ENCODE data around the gene CEP85L.

The CEP85L gene

DNA sequence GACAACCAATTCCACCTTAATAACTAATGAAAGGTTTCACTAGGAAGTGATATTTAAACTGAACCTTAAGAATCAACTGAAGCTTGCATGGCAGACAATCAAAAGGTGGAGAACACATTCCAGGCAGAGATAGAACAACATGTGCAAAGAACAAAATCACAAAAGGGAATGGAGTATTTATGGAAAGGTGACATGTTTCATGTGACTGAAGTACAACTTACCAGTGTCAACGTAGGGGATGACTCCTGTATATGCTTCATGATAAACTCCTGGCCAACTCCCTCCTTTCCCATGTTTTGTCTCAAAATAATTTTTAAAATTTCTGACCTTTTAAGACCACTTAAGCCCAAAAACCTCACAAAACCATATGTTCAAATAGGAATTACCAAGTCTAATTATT lies 96.7 kb downstream of the CEP85L start:
- Histone ChIP-seq H3K9ac (no peak overlapping the region), H3K4me1 (ENCODE audit: low read depth, poor library complexity, severe bottlenecking) (no peaks in the 10 kb centered on the region), H3K27me3 (ENCODE audit: insufficient read depth, low read depth) (no peaks in the 10 kb centered on the region), H3K79me2 (ENCODE audit: insufficient read depth, low read depth) (no peaks in the 10 kb centered on the region), H3K4me3 (IDR thresholded peaks at IDR 0.05; ENCODE audit: insufficient read depth, low read depth, low read length) (no peak overlapping the region), H3K36me3 (ENCODE audit: insufficient read depth) (no peaks in the 10 kb centered on the region), H3K4me2 (no peak overlapping the region), H3K27ac (no peak overlapping the region), H2AFZ (ENCODE audit: low read depth) (no peak overlapping the region), H4K20me1 (ENCODE audit: insufficient read depth) (no peaks in the 10 kb centered on the region)
- TF ChIP-seq, protein P1, sequence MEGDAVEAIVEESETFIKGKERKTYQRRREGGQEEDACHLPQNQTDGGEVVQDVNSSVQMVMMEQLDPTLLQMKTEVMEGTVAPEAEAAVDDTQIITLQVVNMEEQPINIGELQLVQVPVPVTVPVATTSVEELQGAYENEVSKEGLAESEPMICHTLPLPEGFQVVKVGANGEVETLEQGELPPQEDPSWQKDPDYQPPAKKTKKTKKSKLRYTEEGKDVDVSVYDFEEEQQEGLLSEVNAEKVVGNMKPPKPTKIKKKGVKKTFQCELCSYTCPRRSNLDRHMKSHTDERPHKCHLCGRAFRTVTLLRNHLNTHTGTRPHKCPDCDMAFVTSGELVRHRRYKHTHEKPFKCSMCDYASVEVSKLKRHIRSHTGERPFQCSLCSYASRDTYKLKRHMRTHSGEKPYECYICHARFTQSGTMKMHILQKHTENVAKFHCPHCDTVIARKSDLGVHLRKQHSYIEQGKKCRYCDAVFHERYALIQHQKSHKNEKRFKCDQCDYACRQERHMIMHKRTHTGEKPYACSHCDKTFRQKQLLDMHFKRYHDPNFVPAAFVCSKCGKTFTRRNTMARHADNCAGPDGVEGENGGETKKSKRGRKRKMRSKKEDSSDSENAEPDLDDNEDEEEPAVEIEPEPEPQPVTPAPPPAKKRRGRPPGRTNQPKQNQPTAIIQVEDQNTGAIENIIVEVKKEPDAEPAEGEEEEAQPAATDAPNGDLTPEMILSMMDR (conservative IDR thresholded peaks at IDR 0.05; ENCODE audit: low read depth, low read length) = no peak

DNA sequence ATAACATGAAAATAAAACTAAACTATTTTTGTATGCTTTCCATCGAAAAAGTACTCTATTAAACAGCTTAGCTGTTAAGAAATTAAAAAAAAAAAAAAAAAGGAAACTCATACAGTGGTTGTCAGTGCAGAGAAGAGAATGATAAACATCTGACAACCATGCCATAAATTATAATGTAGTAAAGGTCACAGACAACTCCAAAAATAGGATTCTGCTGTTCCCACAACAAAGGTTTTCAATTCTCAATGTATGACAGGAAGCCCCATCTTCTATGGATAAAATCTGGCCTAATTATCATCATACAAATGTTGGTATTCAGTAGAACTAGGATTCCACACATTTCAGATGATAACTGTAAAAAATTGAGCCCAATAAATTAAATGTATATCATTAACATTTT lies 98.3 kb downstream of the CEP85L start:
- no peak overlapping the region for H3K27ac ChIP-seq
- TF ChIP-seq, protein P1 (conservative IDR thresholded peaks at IDR 0.05; ENCODE audit: low read depth, low read length) = no peak
- no peak overlapping the region for H3K4me2 ChIP-seq
- H3K36me3 ChIP-seq (ENCODE audit: insufficient read depth) = no peaks in the 10 kb centered on the region
- H3K4me3 ChIP-seq (IDR thresholded peaks at IDR 0.05; ENCODE audit: insufficient read depth, low read depth, low read length) = no peak overlapping the region
- no peak overlapping the region for H3K9ac ChIP-seq
- H3K79me2 ChIP-seq (ENCODE audit: insufficient read depth, low read depth) = no peaks in the 10 kb centered on the region
- H3K4me1 ChIP-seq (ENCODE audit: low read depth, poor library complexity, severe bottlenecking) = no peaks in the 10 kb centered on the region
- H3K27me3 ChIP-seq (ENCODE audit: insufficient read depth, low read depth) = no peaks in the 10 kb centered on the region
- no peak overlapping the region for H2AFZ ChIP-seq (ENCODE audit: low read depth)
- H4K20me1 ChIP-seq (ENCODE audit: insufficient read depth) = no peaks in the 10 kb centered on the region

DNA sequence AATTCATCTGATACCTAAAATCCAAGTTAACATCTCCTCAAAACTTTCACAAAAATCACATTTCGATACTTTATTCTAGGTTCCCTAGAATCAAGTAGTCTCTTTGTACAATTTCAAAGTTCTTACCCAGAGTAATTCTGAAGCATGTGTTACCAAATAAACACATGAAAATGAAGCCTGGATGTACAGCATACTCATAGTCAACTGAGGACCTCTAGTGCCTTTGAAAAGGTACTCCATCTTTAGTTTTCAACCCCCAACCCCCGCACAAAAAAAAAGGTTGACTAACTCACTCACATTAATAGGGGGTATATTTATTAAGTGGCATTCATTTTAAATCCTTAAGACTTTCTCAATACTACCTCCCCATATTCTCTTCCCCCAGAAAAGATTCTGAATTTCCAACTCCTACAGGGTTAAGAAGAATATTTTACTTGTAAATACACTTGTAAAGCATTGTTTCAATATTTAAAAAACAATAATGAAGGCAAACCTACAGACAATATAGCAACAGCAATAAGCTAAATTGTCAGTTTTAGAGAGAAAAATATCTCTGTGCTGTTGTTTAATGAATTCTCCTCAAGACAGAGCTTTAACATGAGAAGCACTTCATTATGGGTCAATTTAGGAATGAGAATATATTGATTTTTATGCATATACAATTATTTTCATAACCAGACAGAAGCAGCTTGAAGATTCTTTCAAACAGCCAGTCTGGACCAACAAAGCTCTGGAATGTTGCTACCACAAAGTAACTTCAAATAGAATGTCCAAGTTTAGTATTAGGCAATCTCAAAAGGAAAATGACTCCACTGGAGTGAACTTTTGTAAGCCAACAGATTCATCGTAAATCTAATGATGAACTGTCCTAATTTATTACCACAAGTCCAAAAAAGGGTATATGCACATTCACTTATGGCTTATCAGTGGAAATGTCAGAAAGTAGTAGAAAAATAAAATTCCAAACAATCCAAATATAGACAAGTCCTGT lies 100.0 kb downstream of the CEP85L start:
- Histone ChIP-seq H4K20me1 (ENCODE audit: insufficient read depth) (no peaks in the 10 kb centered on the region), H2AFZ (ENCODE audit: low read depth) (no peak overlapping the region), H3K79me2 (ENCODE audit: insufficient read depth, low read depth) (no peaks in the 10 kb centered on the region), H3K4me3 (IDR thresholded peaks at IDR 0.05; ENCODE audit: insufficient read depth, low read depth, low read length) (no peak overlapping the region), H3K9ac (no peak overlapping the region), H3K36me3 (ENCODE audit: insufficient read depth) (no peaks in the 10 kb centered on the region), H3K4me2 (no peak overlapping the region), H3K27me3 (ENCODE audit: insufficient read depth, low read depth) (no peaks in the 10 kb centered on the region), H3K27ac (no peak overlapping the region), H3K4me1 (ENCODE audit: low read depth, poor library complexity, severe bottlenecking) (no peaks in the 10 kb centered on the region)
- TF ChIP-seq, protein P1 (conservative IDR thresholded peaks at IDR 0.05; ENCODE audit: low read depth, low read length) = peak; percentile 42

DNA sequence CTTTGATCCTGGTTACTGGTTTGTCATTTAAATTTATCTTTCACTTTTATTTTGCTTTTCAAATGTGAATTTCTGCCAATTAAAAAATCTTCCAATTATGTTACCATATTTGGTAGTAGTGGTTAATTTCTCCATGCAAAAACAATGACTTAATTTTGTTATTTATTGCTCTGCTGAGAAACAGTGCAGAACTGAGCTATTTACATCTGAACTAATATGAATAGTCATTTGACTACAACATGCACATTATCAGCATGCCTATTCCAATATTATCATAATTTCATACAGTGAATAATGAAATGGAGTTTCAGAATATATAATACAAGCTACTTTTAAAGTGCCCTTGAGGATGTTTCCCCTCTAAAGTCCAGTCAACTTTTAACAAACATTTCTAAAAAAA lies 102.8 kb downstream of the CEP85L start:
- Histone ChIP-seq H3K36me3 (ENCODE audit: insufficient read depth) (no peaks in the 10 kb centered on the region), H3K4me1 (ENCODE audit: low read depth, poor library complexity, severe bottlenecking) (no peaks in the 10 kb centered on the region), H2AFZ (ENCODE audit: low read depth) (no peak overlapping the region), H4K20me1 (ENCODE audit: insufficient read depth) (no peaks in the 10 kb centered on the region), H3K79me2 (ENCODE audit: insufficient read depth, low read depth) (no peaks in the 10 kb centered on the region), H3K4me3 (IDR thresholded peaks at IDR 0.05; ENCODE audit: insufficient read depth, low read depth, low read length) (no peak overlapping the region), H3K9ac (no peak overlapping the region), H3K27ac (no peak overlapping the region), H3K27me3 (ENCODE audit: insufficient read depth, low read depth) (no peaks in the 10 kb centered on the region), H3K4me2 (no peak overlapping the region)
- TF ChIP-seq, protein P1 (conservative IDR thresholded peaks at IDR 0.05; ENCODE audit: low read depth, low read length) = no peak

Data from KMS-11 (cell line).